HG03064 (cell line): ENCODE results near the gene VLDLR.

Source experiments
- ATAC-seq: cut with Tn5 transposase; IDR thresholded peaks from one replicate; pipeline ENCODE4 v1.9.1; 2021; ENCODE audit warnings: low read depth; ENCODE audit not compliant: unreplicated experiment

The VLDLR gene

GRCh38 chr9:2662496-2662895 lies 40.9 kb downstream of the VLDLR start:
- ATAC-seq, result no peak

GRCh38 chr9:2663461-2664173 lies 42.0 kb downstream of the VLDLR start:
- ATAC-seq, result no peak

GRCh38 chr9:2664174-2665065 lies 42.8 kb downstream of the VLDLR start:
- ATAC-seq, result no peak

- no peak for ATAC-seq
Observed at GRCh38 chr9:2666569-2666968, 45.0 kb downstream of the VLDLR start.

GRCh38 chr9:2673161-2673560 lies 51.6 kb downstream of the VLDLR start:
- ATAC-seq, result no peak

GRCh38 chr9:2674141-2674824 lies 52.7 kb downstream of the VLDLR start:
- no peak for ATAC-seq

- no peak for ATAC-seq
Observed at GRCh38 chr9:2675834-2676233, 54.2 kb downstream of the VLDLR start.

- no peak for ATAC-seq
Observed at GRCh38 chr9:2676466-2676865, 54.9 kb downstream of the VLDLR start.

GRCh38 chr9:2677915-2678889 lies 56.6 kb downstream of the VLDLR start:
- no peak for ATAC-seq

GRCh38 chr9:2679011-2679410 lies 57.4 kb downstream of the VLDLR start:
- no peak for ATAC-seq

GRCh38 chr9:2681981-2682380 lies 60.4 kb downstream of the VLDLR start:
- no peak for ATAC-seq

- no peak for ATAC-seq
Observed at GRCh38 chr9:2686911-2687310, 65.3 kb downstream of the VLDLR start.

- ATAC-seq, result no peak
Observed at GRCh38 chr9:2688636-2689035, 67.0 kb downstream of the VLDLR start.

- ATAC-seq, result no peak
Observed at GRCh38 chr9:2691212-2691611, 69.6 kb downstream of the VLDLR start.

- ATAC-seq, result no peak
Observed at GRCh38 chr9:2691626-2692025, 70.0 kb downstream of the VLDLR start.

- no peak for ATAC-seq
Observed at GRCh38 chr9:2693056-2693455, 71.5 kb downstream of the VLDLR start.

- ATAC-seq, result no peak
Observed at GRCh38 chr9:2697492-2697891, 75.9 kb downstream of the VLDLR start.

GRCh38 chr9:2700398-2700797 lies 78.8 kb downstream of the VLDLR start:
- ATAC-seq, result no peak

GRCh38 chr9:2700909-2701550 lies 79.4 kb downstream of the VLDLR start:
- ATAC-seq, result no peak

- ATAC-seq, result no peak
Observed at GRCh38 chr9:2704504-2704903, 82.9 kb downstream of the VLDLR start.
